ENCODE measurements around the gene OR2F2. TPM values are rescaled to one million over a fixed set of nuclear protein-coding genes. Genes with fewer than 3 reads are reported as not detected.

Gene OR2F2, protein sequence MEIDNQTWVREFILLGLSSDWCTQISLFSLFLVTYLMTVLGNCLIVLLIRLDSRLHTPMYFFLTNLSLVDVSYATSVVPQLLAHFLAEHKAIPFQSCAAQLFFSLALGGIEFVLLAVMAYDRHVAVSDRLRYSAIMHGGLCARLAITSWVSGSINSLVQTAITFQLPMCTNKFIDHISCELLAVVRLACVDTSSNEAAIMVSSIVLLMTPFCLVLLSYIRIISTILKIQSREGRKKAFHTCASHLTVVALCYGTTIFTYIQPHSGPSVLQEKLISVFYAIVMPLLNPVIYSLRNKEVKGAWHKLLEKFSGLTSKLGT
- not detected in 2 replicates for total RNA-seq (2014; rRNA removed; shearing (Covaris generic))
- not detected in 2 replicates for polyA plus RNA-seq (2015; cell fraction: cytosol; rRNA removed)
- not detected in 2 replicates for polyA plus RNA-seq (2015; cell fraction: nucleus; rRNA removed)

DNA sequence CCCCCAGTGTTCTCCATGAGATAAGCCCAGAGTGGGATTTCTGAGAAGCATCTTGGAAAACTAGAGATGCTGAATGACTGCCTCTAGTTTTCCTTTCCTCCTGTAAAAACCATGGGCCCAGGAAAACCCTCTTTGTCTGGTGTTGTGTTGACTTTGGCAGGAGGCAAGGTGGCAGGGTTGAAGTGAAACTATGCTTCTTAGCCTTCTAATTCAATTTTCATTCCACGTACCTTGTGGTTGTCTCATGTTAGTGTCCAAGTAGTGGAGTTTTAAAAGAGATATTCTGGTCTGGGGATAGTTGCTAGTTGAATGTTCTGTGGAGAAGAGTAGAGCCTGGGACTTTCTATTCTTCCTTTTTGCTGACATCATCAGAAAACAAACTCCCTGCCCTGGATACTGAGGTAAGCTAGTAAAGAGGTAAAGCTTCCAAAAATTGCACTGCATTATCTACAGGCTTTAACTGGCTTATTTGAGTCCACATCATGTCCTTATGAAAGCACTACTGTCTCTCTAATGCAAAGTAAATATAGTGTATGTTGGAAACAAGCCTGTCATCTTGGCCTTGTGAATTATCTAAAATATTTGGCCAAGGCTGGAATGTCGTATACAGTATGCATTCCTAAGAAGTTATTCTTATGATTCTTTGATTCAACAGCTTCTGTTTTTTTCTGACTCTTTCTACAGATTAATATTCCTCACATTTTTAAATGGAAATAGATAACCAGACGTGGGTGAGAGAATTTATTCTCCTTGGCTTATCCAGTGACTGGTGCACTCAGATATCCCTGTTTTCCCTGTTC is at the start of gene OR2F2:
Gene OR2F2 (plus strand): TSS at position 708 of the 800 bp plus-strand sequence. CDS start 0 bp downstream, at position 708.
- no peak for DNase-seq (ENCODE audit: low read depth, low spot score)
- in situ Hi-C loops (cut with HindIII; ENCODE audit: low pct_unique_long_range_greater_than_20kb, low sequenced_read_pairs) = no loop called here

DNA sequence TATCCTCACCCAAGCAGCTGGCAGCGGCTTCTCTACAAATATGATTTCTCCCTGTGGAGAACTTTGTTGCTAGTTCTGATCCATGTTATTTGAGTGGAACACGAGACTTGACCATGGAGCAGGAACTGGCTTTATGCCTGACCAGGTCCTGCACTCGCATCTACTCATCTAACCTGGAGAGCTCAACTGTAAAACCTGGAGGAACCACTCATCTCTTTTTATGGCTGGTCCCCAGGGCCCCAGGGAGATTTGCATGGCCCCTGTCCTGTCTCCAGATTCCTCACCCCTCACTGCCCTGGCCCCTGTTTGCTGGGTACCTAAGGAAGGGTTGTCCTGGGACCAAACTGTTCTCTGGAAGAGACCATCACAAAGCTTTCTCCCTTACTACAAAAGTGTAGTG is 49.1 kb upstream of the OR2F2 start:
- in situ Hi-C loops (cut with HindIII; ENCODE audit: low pct_unique_long_range_greater_than_20kb, low sequenced_read_pairs) = no loop called here

DNA sequence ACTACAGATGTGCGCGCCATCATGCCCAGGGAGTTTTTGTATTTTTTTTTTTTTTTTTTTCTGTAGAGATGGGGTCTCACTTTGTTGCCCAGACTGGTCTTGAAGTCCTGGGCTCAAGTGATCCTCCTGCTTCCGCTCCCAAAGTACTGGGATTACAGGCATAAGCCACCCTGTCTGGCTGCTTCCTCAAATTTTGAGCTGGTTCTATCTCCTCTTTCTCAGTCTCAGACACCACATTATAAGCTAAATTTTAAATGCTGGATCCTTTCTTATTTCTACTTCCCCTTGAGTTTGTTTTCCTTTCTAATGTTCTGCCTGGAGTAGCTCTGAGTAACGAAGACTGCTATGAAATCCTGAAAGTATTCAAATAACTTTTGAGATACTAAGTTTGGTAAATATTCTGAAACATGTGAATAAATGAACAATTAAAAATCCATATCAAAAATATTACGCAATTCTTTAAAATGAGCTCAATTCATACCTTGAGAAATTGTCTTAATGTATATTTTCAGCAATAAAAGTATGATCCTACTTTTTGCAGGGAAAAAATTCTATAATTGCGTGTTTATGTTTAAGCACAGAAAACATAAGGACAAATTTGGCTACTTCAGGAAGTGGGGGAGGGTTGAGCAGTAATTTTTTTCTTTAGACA is 48.1 kb upstream of the OR2F2 start:
- no peak for DNase-seq (ENCODE audit: low read depth, low spot score)
- in situ Hi-C loops (cut with HindIII; ENCODE audit: low pct_unique_long_range_greater_than_20kb, low sequenced_read_pairs) = no loop called here

More for the DNA sequence above, 49.1 kb upstream of the OR2F2 start:
- no peak for DNase-seq (ENCODE audit: low read depth, low spot score)

DNA sequence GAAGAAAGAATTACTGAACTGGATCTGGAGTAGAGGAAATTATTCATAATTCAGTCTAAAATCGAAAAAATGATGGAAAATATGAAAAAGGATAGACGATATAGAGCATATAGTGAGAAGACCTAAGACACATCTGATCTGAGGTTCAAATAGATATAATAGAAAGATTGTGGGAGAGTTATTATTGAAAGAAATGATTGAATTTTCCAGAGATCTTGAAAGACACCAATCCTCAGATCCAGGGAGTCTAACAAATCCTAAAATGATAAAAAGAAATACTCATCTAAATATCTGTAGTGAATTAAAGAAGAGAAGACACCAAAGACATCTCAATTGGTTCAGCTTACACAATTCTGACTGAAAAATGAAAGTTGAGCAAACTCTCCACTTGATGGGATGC is 46.0 kb upstream of the OR2F2 start:
- no peak for DNase-seq (ENCODE audit: low read depth, low spot score)
- in situ Hi-C loops (cut with HindIII; ENCODE audit: low pct_unique_long_range_greater_than_20kb, low sequenced_read_pairs) = no loop called here

DNA sequence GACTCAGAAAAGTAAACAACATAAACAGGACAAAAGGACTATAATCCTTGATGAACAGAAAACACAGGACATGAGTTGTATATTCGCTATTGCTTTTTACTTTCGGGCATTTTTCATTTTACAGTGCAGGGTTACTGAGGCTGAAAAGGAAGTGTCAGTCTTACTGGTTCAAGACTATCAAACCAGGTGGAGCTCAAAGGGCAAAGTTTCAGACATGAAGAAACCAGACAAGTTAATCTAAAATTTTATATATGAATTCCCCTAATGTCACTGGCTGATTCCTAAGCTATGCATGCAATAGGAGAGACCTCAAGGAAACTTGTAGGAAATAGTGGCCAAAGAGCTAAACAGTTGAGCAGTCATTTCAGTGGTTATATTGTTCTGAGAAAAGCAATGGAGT is 44.5 kb upstream of the OR2F2 start:
- no peak for DNase-seq (ENCODE audit: low read depth, low spot score)
- in situ Hi-C loops (cut with HindIII; ENCODE audit: low pct_unique_long_range_greater_than_20kb, low sequenced_read_pairs) = no loop called here

DNA sequence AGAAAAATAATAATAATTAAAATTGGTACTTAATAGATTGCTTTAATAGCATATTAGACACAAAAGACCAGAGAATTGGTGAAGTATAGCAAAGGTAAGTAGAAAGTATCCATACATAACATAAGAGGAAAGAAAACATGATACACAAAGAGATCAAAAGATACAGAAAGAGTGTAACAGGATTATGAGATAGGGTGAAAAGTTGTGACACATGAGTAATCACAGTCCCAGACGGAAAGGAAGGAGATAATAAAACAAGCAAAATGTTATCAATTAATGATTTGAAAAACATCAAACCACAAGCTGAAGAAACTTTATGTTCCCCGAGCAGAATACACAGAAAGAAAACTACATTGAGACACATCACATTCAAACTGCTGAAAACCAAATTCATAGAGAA is 43.6 kb upstream of the OR2F2 start:
- in situ Hi-C loops (cut with HindIII; ENCODE audit: low pct_unique_long_range_greater_than_20kb, low sequenced_read_pairs) = no loop called here
- no peak for DNase-seq (ENCODE audit: low read depth, low spot score)

DNA sequence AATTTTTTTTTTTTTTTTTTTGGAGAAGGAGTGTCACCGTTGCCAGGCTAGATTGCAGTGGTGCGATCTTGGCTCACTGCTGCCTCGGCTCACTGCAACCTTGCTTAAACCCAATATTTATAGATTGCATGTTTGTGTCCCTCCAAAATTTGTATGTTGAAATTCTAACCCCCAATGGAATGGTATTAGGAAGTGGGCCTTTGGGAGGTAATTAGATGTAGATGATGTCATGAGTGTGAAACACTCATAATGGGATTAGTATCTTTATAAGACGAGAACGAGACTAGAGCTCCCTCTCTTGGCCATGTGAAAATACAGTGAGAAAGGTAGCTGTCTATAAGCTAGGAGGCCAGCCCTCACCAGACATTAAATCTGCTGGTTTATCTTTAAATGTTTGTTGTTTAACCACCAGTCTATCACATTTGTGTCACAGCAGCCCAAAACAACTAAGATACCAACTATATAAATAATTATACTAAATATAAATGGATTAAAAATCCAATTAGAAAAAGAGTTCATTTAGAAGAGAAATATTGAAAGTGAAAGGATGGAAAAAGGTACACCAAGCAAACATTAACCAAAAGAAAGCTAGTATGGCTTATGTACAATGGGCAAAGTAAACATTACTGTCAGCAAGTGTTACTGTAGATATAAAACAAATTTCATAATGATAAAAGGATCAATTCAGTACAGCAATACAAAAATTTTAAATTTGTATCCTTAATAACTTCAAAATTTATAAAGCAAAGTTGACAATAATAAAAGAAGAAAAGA is 42.3 kb upstream of the OR2F2 start:
- in situ Hi-C loops (cut with HindIII; ENCODE audit: low pct_unique_long_range_greater_than_20kb, low sequenced_read_pairs) = no loop called here
- DNase-seq (ENCODE audit: low read depth, low spot score) = peak; percentile 91

DNA sequence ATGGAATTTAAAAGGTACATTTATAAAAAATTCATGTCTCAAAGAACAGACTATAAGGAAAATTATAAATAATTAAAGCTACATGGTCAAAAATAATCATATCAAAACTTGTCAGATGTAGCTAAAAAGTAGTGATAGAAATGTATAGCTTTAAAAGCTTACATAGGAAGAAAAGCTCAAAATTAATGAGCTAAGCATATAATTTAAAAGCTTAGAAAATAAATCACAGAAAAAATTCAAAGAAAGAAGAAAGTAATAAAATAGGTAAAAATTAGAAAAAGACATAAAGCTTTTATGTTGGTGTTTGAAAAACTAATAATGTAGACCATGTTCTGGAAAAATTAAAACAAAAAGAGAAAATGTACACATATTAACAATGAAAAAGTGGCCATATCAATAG is 38.4 kb upstream of the OR2F2 start:
- in situ Hi-C loops (cut with HindIII; ENCODE audit: low pct_unique_long_range_greater_than_20kb, low sequenced_read_pairs) = no loop called here

DNA sequence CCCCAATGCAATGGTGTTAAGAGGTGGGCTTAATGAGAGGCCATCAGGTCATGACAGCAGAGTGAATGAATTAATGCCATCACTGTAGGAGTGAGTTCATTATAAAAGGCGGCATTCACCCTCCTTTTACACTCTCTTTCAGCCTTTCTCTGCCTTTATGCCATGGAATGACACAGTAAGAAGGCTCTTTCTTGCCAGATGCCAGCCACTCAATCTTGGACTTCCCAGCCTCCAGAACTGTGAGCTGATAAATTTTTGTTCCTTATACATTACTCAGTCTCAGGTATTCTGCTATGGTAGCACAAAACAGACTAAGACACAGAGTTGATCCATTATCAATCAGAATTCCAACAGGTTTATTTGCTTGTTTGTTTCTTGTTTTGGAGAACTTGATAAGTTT is 36.2 kb upstream of the OR2F2 start:
- DNase-seq (ENCODE audit: low read depth, low spot score) = no peak
- in situ Hi-C loops (cut with HindIII; ENCODE audit: low pct_unique_long_range_greater_than_20kb, low sequenced_read_pairs) = no loop called here

More for the DNA sequence above, 38.4 kb upstream of the OR2F2 start:
- no peak for DNase-seq (ENCODE audit: low read depth, low spot score)

DNA sequence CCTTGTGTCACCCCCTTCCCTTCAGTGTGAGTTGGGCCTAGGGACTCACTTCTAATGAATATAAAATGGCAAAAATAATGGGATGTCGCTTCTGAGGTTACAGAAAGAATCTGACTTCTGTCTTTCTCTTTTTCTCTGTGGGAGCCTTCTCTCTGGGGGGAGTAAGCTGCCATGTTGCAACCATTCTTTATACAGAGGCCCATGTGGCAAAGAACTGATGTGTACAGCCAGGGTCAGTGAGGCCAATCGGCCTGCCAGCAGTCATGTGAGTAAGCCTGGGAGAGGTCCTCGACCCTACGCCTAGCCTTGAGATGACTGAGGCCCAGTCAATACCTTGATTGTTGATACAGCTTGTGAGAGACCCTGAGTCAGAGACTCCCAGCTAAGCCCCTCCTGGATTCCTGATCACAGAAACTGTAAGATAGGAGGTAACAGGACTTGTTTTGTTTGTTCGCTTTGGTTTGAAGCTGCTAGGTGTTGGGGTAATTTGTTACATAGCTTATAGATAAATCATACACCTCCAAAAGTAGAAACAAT is 34.7 kb upstream of the OR2F2 start:
- in situ Hi-C loops (cut with HindIII; ENCODE audit: low pct_unique_long_range_greater_than_20kb, low sequenced_read_pairs) = no loop called here
- DNase-seq (ENCODE audit: low read depth, low spot score) = peak; percentile 28

DNA sequence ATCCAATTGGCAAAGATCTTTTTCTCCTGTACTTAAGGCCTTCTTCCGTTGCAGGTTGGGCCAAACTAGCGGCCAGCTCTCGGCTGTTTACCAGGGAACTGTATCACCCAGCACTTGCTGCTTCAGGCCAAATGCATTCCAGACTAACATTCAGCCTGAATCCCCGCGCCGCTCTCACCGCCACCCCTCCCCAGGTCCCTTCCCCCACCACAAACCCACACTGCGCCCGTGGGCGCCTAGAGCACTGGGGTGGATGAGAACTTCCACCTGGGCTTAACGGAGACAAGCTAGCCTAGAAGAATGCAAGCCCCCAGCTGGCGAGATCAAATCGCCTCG is 33.7 kb upstream of the OR2F2 start:
- no peak for DNase-seq (ENCODE audit: low read depth, low spot score)
- in situ Hi-C loops (cut with HindIII; ENCODE audit: low pct_unique_long_range_greater_than_20kb, low sequenced_read_pairs) = no loop called here

DNA sequence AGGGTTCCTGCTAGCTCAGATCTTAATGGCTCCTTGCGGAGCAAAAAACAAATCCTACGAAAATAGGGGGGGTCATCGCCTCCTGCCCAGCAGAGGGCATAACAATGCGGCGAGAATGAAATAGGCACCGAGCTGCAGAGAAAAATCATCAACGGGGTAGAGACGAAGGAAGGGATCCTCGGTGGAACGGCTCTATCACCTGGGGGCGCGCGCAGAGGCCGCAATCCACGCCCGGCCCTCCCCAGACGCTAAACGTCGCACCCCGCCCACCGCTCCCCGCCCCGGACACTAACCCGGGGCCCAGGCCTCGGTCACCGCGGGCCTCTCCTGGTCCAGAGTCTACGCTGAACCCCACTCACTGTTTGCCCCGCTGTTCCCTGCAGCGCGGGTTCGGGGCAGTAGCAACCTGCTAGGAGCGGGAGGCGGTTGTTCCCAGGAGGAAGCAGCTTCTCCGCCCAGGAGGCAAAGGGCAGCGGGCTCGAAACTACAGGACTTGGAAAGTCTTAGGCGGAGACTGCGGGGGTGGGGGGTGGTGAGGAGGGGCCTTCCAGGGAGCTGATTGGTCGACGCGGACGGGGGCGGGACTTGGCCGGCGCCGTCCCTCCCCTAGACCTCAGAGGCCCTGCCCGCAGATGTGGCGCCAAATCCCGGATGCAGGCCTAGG is 33.2 kb upstream of the OR2F2 start, which contains the start of gene TCAF1:
Gene TCAF1 (minus strand): TSS at position 509 of the 664 bp plus-strand sequence. CDS start 25,568 bp downstream, outside the sequence.
- in situ Hi-C loops (cut with HindIII; ENCODE audit: low pct_unique_long_range_greater_than_20kb, low sequenced_read_pairs) = no loop called here
- peak; percentile 96 for DNase-seq (ENCODE audit: low read depth, low spot score)

DNA sequence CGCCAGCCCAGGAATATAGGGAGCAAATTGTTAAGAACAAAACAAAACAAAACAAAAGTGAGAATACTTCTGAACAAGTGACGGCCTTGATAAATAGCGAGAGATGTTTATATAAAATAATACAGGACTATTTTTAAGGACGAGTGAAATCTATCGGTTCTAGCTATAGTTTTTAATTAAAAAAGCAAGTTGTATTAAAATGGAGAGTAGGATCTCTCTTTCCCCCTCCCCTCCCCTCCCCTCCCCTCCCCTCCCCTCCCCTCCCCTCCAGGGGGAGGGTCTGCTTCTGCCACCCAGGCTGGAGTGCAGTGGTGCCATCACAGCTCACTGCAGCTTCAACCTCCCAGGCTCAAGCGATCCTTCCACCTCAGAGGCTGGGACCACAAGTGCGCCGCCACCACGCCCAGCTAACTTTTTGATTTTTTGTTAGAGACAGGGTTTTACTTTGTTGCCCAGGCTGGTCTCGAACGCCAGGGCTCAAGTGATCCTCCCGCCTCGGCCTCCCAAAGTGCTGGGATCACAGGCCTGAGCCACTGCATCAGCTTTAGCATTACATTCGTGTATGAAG is 32.6 kb upstream of the OR2F2 start:
- in situ Hi-C loops (cut with HindIII; ENCODE audit: low pct_unique_long_range_greater_than_20kb, low sequenced_read_pairs) = no loop called here

DNA sequence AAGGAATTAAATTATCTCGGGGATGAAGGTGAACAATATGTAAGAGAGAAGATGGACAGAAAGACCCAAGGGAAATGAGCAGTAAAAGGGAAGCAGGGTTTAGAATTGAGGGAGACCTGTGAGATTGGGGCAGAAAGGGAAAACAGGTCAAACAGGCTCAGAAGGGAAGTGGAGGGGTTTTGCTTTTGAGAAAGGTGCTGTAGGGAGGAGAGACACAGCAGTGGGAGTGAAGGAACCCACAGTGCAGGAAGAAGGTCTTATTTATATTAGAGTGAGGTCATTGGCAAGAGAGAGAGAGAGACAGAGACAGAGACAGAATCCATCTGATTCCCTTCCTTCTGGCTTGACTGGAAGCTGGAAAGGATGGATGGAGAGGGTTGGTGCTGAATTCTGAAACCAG is 29.5 kb upstream of the OR2F2 start:
- no peak for DNase-seq (ENCODE audit: low read depth, low spot score)
- in situ Hi-C loops (cut with HindIII; ENCODE audit: low pct_unique_long_range_greater_than_20kb, low sequenced_read_pairs) = no loop called here

More for the DNA sequence above, 32.6 kb upstream of the OR2F2 start:
- DNase-seq (ENCODE audit: low read depth, low spot score) = no peak

DNA sequence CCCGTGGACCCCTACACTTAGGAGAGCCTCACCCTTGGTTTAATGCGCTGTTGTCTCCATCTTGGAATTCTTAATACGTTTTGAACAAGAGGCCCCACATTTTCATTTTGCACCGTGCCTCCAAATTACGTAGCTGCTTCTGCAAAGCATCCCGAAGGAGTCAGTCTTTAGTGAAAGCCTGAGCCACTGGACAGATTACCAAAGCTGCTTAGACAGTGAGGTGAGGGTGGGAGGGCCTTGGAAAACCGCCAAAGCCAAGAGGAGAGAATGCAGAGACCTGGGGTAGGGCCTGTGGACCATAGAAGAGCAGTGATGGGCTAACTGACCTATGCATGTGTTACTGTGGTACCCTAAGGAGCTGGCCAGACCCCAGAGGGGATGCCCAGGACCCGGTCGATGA is 28.9 kb upstream of the OR2F2 start:
- in situ Hi-C loops (cut with HindIII; ENCODE audit: low pct_unique_long_range_greater_than_20kb, low sequenced_read_pairs) = no loop called here

DNA sequence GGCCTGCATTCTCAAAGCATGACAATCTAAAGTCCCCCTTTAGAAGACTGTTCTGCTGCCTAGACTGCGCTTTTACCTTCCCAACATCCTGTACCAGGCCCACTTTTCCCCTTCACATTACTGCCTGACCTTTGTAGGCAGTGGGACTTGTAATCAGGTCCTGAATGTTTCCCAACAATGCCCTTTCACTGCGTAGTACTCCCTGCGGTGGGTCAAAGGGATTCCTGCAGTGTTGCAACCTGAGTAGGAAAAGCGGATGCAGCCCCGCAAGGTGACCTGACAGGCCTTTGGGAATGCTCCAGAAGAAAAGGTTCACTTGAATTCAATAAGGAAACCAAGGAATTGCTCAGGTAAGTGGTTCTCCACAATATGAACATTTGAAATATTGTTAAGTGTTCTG is 28.1 kb upstream of the OR2F2 start:
- no peak for DNase-seq (ENCODE audit: low read depth, low spot score)
- in situ Hi-C loops (cut with HindIII; ENCODE audit: low pct_unique_long_range_greater_than_20kb, low sequenced_read_pairs) = no loop called here

More for the DNA sequence above, 28.9 kb upstream of the OR2F2 start:
- DNase-seq (ENCODE audit: low read depth, low spot score) = no peak

Measured in SK-MEL-5 (cell line).